Stomach smooth muscle (tissue), 2 donors: Measurements from ENCODE around the gene GNPTAB.

ENCODE experiments used
- H3K27ac ChIP-seq: one replicate; pipeline ENCODE4 v1.7.0; 2013; ENCODE audit warnings: mild to moderate bottlenecking, low read length, inconsistent platforms
- H3K27me3 ChIP-seq, 2 donors: one replicate each; pipeline ENCODE4 v1.7.0; 2013; ENCODE audit warnings: low read length in 2 of 2; ENCODE audit not compliant: insufficient read depth in 2 of 2, control insufficient read depth in 1 of 2
- H3K36me3 ChIP-seq, 2 donors: one replicate each; pipeline ENCODE4 v1.7.0; 2013; ENCODE audit warnings: low read length in 2 of 2; ENCODE audit not compliant: control insufficient read depth in 2 of 2, insufficient read depth in 2 of 2
- H3K4me1 ChIP-seq: one replicate; pipeline ENCODE4 v1.7.0; 2013; ENCODE audit warnings: low read length; ENCODE audit not compliant: control insufficient read depth, insufficient read depth
- H3K4me3 ChIP-seq, 2 donors: one replicate each; pipeline ENCODE4 v1.7.0; 2013; ENCODE audit warnings: low read length in 2 of 2
- H3K9ac ChIP-seq, 2 donors: one replicate each; pipeline ENCODE4 v1.7.0; 2013; ENCODE audit warnings: low read length in 2 of 2, mild to moderate bottlenecking in 1 of 2
- H3K9me3 ChIP-seq, 2 donors: one replicate each; pipeline ENCODE4 v1.7.0; 2013; ENCODE audit warnings: low read length in 2 of 2; ENCODE audit not compliant: control insufficient read depth in 2 of 2
- donor health status: healthy.
- donor health status: Pancreatic carcinoma.

The GNPTAB gene

DNA sequence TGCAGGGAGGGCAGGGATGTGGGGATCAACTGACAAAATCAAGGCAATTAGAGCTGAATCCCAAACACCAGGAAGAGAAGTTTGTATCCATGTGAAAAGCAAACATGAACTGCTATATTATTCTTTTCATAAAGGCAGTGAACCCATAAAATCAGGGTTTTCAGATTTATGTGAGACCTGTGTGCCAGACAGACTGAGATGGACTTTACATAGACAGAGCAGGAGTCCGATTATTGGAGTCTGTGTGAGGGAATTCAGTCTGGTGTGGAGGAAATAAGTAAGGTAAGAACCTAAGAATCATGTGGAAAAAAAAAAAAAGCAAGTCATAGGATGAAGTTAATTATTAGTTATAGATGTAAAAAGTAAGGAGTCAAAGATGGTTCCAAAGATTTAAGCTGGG lies 46.4 kb downstream of the GNPTAB start:
- no peaks in the 10 kb centered on the region for H3K27me3 ChIP-seq
- no peaks in the 10 kb centered on the region for H3K9me3 ChIP-seq
- H3K4me3 ChIP-seq = no peak overlapping the region
- no peak overlapping the region for H3K27ac ChIP-seq
- H3K9ac ChIP-seq = no peak overlapping the region
- H3K4me1 ChIP-seq = no peaks in the 10 kb centered on the region
- peaks cover 9 to 12% of the 10 kb centered on the region in 2 donors for H3K36me3 ChIP-seq

DNA sequence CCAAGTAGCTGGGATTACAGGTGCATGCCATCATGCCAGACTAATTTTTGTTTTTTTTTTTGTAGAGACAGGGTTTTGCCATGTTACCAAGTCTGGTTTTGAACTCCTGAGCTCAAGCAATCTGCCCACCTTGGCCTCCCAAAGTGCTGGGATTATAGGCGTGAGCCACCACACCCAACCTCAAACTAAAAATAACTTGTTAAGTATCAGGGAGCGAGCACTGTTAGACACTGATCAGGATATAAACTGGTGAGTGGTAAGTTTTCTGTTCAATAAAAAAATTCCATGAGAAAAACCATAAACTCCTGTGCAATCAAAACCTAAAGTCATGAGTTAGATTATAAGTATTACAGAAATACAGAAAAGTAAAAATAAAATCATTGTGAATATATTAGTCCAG lies 46.9 kb downstream of the GNPTAB start:
- no peak overlapping the region for H3K27ac ChIP-seq
- H3K4me1 ChIP-seq = no peaks in the 10 kb centered on the region
- H3K9ac ChIP-seq = no peak overlapping the region
- H3K4me3 ChIP-seq = no peak overlapping the region
- H3K9me3 ChIP-seq = no peaks in the 10 kb centered on the region
- no peaks in the 10 kb centered on the region for H3K27me3 ChIP-seq
- H3K36me3 ChIP-seq = peaks cover 10 to 12% of the 10 kb centered on the region in 2 donors

DNA sequence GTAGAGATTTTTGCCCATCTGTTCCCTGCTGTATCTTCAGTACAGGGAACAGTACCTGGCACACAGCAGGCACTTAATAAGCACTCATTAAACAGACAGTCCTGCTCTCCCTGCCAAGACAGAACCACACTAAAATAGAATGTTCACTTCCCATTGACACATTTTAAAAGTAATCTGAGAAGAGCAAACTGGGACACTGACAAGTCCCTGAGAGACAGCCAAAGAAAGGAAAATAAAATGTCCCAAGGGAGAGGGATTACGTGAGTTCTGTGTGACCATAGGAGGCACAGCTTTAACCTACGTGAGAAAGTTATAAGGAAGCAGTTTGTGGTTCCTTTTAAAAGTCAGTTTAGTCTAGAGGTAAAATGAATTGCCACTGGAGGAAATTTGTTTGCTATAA lies 47.6 kb downstream of the GNPTAB start:
- Histone ChIP-seq H3K4me3 (no peak overlapping the region), H3K36me3 (peaks cover 10 to 12% of the 10 kb centered on the region in 2 donors), H3K27ac (no peak overlapping the region), H3K27me3 (no peaks in the 10 kb centered on the region), H3K9me3 (no peaks in the 10 kb centered on the region), H3K9ac (no peak overlapping the region), H3K4me1 (no peaks in the 10 kb centered on the region)

DNA sequence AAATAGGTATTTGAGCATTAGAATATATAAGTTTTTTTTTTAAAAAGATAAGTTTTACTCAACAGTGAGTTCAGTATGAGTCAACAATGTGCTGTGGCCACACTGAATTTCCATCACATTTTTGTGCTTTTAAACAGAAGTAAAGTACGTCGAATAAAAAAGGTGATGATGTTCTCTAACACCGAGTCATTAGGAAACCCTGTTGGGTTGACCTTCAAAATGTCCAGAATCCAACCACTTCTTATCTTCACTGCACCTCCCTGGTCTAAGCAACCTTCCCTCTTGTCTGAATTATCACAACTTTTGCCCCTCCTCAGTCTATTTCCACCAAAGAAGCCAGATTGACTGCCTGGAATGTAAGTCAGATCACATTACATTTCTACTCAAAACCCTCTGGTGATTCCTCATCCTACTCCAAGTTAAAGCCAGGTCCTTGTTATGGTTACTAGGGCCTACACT lies 48.5 kb downstream of the GNPTAB start:
- no peak overlapping the region for H3K27ac ChIP-seq
- no peaks in the 10 kb centered on the region for H3K4me1 ChIP-seq
- peaks cover 10 to 12% of the 10 kb centered on the region in 2 donors for H3K36me3 ChIP-seq
- H3K9me3 ChIP-seq = no peaks in the 10 kb centered on the region
- H3K9ac ChIP-seq = no peak overlapping the region
- no peaks in the 10 kb centered on the region for H3K27me3 ChIP-seq
- no peak overlapping the region for H3K4me3 ChIP-seq

GRCh38 chr12:101781834-101782233 lies 48.9 kb downstream of the GNPTAB start:
- Histone ChIP-seq H3K36me3 (peaks cover 10 to 12% of the 10 kb centered on the region in 2 donors), H3K27me3 (no peaks in the 10 kb centered on the region), H3K4me3 (no peak overlapping the region)

GRCh38 chr12:101780599-101780998 lies 50.2 kb downstream of the GNPTAB start:
- no peaks in the 10 kb centered on the region for H3K9me3 ChIP-seq
- no peaks in the 10 kb centered on the region for H3K4me1 ChIP-seq
- no peaks in the 10 kb centered on the region for H3K27me3 ChIP-seq
- no peak overlapping the region for H3K4me3 ChIP-seq
- H3K9ac ChIP-seq = no peak overlapping the region
- H3K27ac ChIP-seq = no peak overlapping the region
- peaks cover 10 to 12% of the 10 kb centered on the region in 2 donors for H3K36me3 ChIP-seq

More at GRCh38 chr12:101781834-101782233, 48.9 kb downstream of the GNPTAB start:
- H3K4me1 ChIP-seq = no peaks in the 10 kb centered on the region
- H3K27ac ChIP-seq = no peak overlapping the region
- H3K9me3 ChIP-seq = no peaks in the 10 kb centered on the region
- H3K9ac ChIP-seq = no peak overlapping the region

DNA sequence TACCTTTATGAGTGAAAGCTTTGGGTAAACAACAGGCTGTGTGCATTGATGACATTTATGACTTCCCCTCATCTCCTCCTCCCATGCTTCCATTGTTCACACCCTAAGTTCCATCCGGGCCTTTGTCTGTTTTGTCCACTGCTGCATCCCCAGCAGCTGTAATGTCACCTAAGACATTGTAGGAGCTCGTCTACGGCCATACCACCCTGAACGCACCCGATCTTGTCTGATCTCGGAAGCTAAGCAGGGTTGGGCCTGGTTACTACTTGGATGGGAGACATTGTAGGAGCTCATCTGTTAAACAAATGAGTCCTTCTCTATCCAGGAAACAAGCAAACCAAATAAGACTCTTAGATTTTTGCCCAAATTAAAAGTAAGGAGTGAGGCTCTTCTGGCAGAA lies 51.1 kb downstream of the GNPTAB start:
- Histone ChIP-seq H3K9me3 (no peaks in the 10 kb centered on the region), H3K4me3 (no peak overlapping the region), H3K9ac (no peak overlapping the region), H3K27ac (no peak overlapping the region), H3K27me3 (no peaks in the 10 kb centered on the region), H3K36me3 (peaks cover 4 to 10% of the 10 kb centered on the region in 2 donors), H3K4me1 (no peaks in the 10 kb centered on the region)

GRCh38 chr12:101779200-101779599 lies 51.6 kb downstream of the GNPTAB start:
- no peaks in the 10 kb centered on the region for H3K27me3 ChIP-seq
- H3K9ac ChIP-seq = no peak overlapping the region
- H3K36me3 ChIP-seq = peaks cover 1 to 8% of the 10 kb centered on the region in 2 donors
- H3K9me3 ChIP-seq = no peaks in the 10 kb centered on the region
- H3K4me1 ChIP-seq = no peaks in the 10 kb centered on the region
- no peak overlapping the region for H3K27ac ChIP-seq
- no peak overlapping the region for H3K4me3 ChIP-seq

DNA sequence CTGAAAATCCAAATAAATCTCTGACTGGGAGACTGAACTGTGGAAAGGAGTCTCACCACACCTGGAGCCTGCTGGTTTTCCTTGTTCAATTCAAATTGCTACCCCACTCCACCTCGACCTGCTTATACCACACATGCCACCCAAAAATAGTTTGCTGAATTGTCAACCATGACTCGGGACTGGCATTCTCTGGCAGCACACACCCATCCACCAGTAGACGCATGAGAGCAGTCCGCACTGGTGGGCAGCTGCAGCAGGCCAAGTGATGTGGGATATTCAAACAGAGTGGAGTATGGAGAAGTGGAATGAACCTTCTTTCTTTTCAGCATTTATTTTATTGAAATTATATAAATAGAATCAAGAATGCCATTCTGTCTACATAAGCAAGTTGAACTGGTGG lies 52.8 kb downstream of the GNPTAB start:
- no peaks in the 10 kb centered on the region for H3K27me3 ChIP-seq
- H3K4me3 ChIP-seq = no peak overlapping the region
- H3K9ac ChIP-seq = no peak overlapping the region
- H3K4me1 ChIP-seq = no peaks in the 10 kb centered on the region
- no peak overlapping the region for H3K27ac ChIP-seq
- H3K36me3 ChIP-seq = peaks cover 0 to 7% of the 10 kb centered on the region in 2 donors
- no peaks in the 10 kb centered on the region for H3K9me3 ChIP-seq

- Histone ChIP-seq H3K36me3 (peaks cover 0 to 4% of the 10 kb centered on the region in 2 donors), H3K4me1 (no peaks in the 10 kb centered on the region), H3K27me3 (no peaks in the 10 kb centered on the region), H3K9me3 (no peaks in the 10 kb centered on the region), H3K9ac (peak overlapping the region in 1 of 2 donors; percentile 6), H3K4me3 (no peak overlapping the region), H3K27ac (no peak overlapping the region)
Measured at GRCh38 chr12:101777485-101777884, 53.3 kb downstream of the GNPTAB start.

DNA sequence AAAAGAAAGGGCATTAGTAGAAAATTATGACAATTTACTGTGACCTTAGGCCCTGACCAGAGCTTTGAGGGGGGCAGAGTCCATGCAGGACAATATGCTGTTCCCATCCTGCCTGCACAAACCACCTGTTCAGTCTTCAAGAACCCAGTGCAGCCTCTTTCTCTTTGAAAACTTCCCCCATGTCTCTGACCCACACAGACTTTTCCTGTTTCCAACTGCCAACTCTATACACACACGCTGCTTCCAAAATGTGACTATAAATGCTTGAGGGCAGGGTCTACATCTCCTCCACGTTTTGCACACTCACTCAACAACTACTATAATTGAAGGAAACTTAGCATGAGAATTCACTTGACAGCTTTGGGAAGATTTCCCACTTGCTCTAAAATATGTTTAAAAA lies 54.9 kb downstream of the GNPTAB start:
- Histone ChIP-seq H3K9ac (no peak overlapping the region), H3K36me3 (peaks cover 0 to 4% of the 10 kb centered on the region in 2 donors), H3K4me1 (no peaks in the 10 kb centered on the region)

More for the DNA sequence above, 54.9 kb downstream of the GNPTAB start:
- no peak overlapping the region for H3K4me3 ChIP-seq
- H3K27ac ChIP-seq = no peak overlapping the region
- H3K27me3 ChIP-seq = no peaks in the 10 kb centered on the region
- H3K9me3 ChIP-seq = no peaks in the 10 kb centered on the region
